GM08714 (cell line): ENCODE results near the gene CNN3.

Experiments used
- H3K4me3 ChIP-seq: fragments of 200-500 bp; sonication (Bioruptor generic); 2 replicates; pipeline ENCODE4 v1.5.1; 2014; ENCODE audit warnings: mild to moderate bottlenecking, low read length, inconsistent platforms
- ZNF274 ChIP-seq: IDR thresholded peaks from 2 replicates; pipeline ENCODE4 v1.6.1; 2012; ENCODE audit warnings: mild to moderate bottlenecking, low read depth, low read length

Gene CNN3

DNA sequence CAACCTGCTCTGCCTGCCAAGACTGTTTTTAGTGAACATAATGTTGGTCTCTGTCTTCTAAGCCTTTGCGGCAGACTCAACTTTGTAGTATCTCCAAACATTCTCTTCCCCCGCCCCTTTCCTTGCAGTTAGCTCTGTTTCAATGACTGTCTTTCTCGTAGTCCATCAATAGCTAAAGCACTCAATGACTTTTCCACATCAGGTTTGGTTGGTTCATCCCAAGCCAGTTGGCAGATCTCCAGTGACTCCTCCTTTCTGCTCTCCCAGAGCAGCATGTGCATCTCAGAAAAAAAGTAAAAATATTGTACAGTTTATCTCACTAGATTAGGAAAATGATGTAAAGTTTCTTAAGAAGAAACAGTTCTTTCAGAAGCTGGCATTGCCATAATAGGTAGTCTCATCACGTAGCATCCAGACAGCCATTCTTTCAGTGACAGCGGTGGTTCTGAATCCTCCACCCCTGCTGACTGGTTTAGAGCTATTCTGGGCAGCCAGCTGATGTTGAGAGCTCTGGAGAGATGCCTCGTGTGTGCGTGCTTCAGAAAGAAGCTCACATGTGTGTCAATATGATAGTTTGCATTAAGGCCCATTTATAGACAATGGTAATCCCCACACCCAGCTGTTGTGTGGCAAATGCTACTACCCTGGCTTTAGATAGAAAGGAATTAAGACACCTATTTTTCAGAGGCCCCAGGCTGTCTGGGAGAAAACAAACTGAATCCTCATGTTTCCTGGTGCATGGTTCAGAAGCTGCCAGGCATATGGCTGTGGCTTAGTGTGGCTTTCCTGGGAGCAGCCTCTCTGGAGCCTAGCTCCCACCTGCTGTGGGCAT lies 53.2 kb downstream of the CNN3 start:
- no peak overlapping the region for H3K4me3 ChIP-seq
- TF ChIP-seq ZNF274: no peak

DNA sequence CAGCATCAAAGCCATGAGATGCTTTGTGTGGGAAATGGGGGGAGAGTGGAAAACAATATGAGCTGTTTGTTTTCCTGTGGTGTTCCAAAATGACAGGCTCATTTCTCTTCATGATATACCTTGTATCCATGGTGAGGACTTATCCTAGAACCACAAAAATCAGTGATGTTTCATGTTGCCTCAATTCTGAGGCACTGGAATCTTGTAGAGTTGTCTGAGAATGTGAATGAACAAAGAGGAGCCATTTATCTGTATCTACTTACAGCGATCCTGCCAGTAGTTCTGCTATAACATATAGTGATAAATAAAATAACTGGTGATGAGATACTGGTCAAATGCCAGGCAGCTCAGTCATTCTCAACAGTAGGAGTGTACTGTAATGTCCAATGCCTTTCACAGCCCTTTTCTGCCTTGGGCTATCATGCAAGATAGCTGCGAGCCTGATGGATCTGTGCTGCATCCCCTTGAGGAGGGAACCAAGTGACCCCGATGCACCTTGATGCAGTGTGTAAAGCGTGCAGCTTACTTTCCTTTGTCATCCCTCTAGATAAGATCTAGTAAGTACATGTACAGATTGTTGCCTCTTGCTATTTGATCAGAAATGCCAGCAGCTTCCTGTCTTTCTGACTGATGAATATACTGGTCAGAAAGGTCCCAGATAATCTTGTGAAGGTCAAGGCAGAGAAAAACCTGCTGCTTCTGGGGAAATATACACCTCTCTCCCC lies 54.0 kb downstream of the CNN3 start:
- TF ChIP-seq ZNF274: no peak
- no peak overlapping the region for H3K4me3 ChIP-seq

DNA sequence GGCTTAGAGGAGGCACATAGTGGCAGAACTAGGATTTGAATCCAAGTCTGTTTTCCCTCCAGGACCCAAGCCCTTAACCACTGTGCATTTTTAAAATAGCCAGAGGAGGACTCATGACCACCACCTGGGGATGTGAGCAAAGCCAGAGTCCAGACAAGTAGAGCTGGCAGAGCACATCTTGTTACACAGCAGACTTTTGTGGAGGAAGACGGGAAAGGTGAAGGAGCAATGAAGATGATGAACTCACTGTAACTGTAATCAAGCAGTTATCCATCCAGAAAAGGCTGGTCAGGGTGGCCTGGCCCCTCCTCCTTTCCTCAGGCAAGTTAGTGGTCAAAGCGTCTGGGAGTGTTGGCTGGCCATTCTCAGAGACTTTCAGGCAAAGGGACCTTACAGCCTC lies 55.9 kb downstream of the CNN3 start:
- TF ChIP-seq ZNF274: no peak
- H3K4me3 ChIP-seq: no peak overlapping the region

DNA sequence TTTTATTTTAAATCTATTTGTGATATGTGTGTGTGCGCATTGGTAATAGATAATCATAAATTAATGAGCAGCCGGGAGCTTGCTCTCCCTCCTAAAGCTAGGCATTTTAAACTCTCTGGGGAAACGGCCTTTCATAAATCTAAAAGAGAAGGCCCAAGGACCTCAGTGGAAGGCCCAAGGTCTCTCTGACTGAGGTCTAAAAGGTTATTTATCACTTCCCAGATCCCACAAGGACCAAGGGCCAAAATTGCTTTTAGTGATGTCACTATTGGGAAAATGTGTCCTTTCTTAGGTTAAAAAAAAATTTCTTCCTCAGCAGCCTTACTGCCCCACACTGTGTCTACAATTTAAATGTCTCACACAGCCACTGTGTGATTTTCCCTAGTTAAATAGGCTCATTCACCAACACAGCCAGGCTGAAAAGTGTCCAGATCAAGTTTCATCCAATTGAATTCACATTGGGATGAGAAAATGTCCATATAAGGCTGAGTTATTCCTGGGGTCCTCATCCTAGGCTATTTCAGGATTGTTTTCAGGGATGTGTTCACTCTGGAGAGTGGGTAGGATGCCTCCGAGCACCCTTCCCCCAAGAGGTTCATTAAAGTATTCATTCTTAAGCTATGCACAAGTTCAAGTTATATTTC lies 60.6 kb downstream of the CNN3 start:
- H3K4me3 ChIP-seq: no peak overlapping the region
- no peak for TF ChIP-seq ZNF274

DNA sequence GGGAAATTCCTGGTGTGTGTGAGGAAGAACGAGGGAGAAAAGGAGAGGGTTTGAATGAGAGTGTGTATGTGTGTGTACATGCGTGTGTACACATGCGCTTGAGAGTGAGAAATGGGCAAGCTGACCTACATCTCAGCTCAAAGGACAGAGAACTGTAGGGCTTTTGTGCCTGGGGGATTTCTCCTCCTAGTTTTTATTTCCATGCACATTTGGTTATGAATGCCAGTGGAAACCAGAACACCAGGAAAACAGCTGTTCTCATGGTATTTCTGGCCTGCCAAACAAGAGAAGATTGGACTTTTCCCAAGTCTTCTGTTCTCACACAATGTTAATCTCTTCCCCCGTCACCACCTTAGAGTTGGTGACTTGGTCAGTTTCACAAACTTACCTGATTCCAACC lies 61.5 kb downstream of the CNN3 start:
- TF ChIP-seq ZNF274: no peak
- no peak overlapping the region for H3K4me3 ChIP-seq

DNA sequence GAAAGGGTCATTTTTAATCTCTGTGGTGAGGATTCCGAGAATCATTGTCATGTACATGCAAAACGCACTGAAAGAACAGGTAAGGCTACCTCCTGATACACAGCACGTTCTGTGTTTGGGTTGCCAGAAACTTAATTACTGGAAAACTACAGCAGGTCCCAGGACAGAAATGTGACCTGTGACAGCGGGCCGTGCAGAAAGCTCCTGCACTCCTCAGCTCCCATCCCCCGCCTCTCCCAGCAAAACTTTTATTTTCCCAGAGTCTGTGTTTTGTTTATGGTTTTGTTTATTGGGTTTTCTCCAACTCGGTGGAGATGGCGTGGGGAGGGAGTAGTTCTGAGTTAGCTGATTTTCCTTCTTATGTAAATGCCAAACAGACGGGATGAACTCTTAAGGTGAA lies 62.1 kb downstream of the CNN3 start:
- no peak overlapping the region for H3K4me3 ChIP-seq
- TF ChIP-seq ZNF274: no peak

GRCh38 chr1:94863919-94864318 lies 63.0 kb downstream of the CNN3 start:
- TF ChIP-seq ZNF274: no peak
- H3K4me3 ChIP-seq: no peak overlapping the region

DNA sequence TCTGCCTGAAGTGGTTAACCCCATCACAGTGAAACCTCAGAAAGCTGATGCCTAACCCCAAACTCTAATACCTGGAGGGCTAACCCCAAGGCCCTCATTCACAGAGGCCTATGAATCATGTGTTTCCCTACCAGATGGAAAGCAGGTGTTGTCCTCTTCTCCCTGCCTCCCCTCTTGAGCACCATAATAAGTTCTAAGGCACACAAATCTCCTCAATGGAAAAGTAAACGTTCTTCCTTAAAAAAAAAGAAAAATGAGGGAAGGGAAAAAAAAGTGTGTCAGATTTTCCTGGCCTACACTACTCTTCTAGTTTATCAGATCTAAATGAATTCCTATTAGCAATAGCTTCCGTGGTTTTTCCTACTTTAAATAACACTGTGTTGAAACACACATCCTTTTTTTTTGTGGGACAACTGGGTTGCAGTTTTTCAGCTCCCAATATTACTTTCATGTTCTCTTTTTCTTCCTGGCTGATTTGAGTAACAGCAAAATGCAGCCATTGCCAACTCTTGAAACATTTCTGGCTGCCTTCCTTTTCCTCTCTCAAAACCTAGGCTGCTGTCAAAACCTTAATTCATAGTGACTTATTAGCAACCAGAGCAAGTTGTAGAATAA lies 63.5 kb downstream of the CNN3 start:
- no peak overlapping the region for H3K4me3 ChIP-seq
- no peak for TF ChIP-seq ZNF274

DNA sequence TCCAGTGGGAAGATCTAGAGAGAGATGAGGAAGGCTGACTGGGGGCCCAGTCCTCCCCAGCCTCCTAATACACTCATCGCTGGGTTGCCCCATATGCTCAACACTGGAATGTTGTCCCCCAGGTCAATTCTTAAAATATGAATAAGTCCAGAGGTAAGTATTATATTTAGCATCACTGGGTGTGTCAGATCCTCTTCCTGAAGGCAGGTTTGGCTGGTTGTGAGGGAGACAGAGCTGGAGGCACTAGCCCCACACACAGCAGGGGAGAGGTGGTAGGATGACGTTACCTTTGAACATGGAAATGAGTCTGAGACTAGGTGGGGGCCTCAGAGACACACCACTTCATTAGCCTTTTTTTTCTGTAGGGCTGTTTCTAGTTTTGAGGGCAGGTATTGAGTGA lies 64.2 kb downstream of the CNN3 start:
- TF ChIP-seq ZNF274: no peak

GRCh38 chr1:94859174-94859573 lies 67.7 kb downstream of the CNN3 start:
- no peak for TF ChIP-seq ZNF274
- no peak overlapping the region for H3K4me3 ChIP-seq

More for the DNA sequence above, 64.2 kb downstream of the CNN3 start:
- H3K4me3 ChIP-seq: no peak overlapping the region

GRCh38 chr1:94858276-94858675 lies 68.6 kb downstream of the CNN3 start:
- no peak overlapping the region for H3K4me3 ChIP-seq
- TF ChIP-seq ZNF274: no peak

DNA sequence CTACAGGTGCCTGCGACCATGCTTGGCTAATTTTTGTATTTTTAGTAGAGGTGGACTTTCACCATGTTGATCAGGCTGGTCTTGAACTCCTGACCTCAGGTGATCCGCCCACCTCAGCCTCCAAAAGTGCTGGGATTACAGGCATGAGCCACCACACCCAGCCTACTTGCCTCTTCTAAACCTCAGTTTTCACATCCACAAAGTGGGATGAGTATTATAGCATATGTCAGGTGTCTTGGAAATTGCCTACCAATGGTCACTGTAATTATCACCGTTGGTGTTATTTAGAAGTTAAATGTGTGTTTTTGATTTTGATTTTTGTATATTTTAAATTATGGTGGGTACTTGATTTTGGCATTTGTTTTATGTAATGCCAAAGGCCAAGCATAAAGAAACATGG lies 70.0 kb downstream of the CNN3 start:
- no peak overlapping the region for H3K4me3 ChIP-seq
- TF ChIP-seq ZNF274: no peak

GRCh38 chr1:94856004-94856403 lies 70.9 kb downstream of the CNN3 start:
- TF ChIP-seq ZNF274: no peak
- no peak overlapping the region for H3K4me3 ChIP-seq

GRCh38 chr1:94855307-94855700 lies 71.6 kb downstream of the CNN3 start:
- no peak for TF ChIP-seq ZNF274
- no peak overlapping the region for H3K4me3 ChIP-seq
